ENCODE measurements around the gene FGF1.
"Not testable (repeated sequence)": the region's sequence is repeated elsewhere in the genome, so short reads cannot be mapped to it uniquely, and the experiment has no call there.

The FGF1 gene

DNA sequence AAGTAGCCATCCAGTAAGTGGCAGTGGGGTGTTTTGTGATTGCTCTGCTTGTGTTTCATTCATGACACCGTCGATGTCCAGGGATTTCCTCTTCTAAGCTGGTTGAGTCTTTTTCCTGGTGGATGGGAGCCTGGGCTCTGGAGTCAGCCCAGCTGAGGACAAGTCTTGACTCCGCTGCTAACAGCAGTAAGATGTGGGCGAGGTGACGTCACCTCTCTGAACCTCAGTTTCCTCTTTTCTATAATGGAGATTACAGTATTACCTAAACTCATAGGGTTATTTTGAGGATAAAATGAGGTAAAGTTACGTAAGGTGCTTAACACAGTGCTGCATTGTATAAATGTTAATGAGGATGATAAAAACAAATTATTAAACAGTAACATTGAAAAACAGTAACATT lies 21.3 kb downstream of the FGF1 start:
- DNase-seq, result no peak

DNA sequence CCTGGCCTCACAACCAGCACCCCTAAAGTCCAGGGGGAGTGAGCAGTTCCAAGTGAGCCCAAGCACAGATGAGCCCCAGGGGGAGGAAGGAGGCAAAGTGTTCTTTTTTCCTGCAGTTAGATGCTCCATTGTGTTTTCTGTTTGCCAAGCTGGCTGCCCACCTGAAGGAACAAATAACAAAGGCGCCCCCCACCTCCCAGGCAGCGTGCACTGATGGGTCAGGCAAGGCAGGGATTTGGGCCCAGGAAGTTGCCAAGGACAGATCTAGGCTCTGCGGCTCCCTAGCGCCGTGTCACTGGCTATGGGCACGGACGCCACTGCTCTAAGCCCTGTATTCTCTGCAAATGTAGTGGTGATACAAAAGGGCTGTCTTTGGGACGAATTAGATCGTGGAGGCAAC lies 21.8 kb downstream of the FGF1 start:
- DNase-seq, result no peak

DNA sequence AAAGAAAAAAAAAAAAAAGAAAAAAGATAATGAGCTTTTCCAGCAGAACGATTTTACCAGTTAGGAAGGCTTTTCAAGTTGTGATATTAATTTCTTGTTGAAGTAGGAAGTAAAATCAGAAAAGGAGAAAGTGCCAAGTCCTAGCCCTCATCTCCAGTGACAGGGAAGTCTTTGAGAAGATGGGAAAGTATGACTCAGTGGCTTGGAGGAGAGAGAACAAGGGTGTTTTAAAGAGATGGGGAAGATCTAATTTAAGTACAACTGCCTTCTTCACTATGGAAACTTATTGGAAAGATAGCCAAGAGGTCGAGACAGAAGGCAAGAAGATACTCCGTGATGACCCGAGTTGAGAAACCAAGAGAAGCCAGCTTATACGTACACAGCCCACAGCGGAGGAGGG lies 22.6 kb downstream of the FGF1 start:
- DNase-seq, result no peak

DNA sequence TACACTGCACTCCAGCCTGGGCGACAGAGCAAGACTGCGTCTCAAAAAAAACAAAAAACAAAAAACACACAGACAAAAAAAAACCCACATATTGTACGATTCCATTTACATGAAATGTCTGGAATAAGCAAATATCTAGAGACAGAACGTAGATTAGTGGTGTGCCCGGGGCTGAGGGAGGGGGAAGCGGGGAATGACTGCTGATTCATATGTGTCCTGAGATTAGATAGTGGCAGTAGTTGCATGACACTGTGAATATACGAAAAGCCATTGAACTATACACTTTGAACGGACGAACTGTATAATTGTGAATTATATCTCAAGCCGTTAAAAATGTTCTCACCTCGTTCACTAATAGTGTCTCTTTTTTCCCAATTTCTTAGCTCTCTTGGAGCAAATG lies 23.9 kb downstream of the FGF1 start:
- no peak for DNase-seq

DNA sequence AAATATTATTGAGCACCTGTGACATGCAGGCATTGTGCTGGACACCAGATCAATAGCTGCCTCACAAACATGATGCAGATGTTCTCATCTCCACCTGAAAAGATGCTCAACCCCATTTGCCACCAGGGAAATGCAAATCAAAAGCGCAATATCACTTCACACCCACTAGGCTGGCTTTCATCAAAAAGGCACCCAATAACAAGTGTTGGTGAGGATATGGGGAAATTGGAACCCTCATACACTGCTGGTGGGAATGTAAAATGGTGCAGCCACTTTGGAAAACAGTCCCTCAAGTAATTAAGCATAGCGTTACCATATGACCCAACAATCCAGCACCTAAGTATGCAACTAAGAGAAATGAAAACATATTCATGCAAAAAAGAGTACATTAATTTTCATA lies 24.7 kb downstream of the FGF1 start:
- no peak for DNase-seq

DNA sequence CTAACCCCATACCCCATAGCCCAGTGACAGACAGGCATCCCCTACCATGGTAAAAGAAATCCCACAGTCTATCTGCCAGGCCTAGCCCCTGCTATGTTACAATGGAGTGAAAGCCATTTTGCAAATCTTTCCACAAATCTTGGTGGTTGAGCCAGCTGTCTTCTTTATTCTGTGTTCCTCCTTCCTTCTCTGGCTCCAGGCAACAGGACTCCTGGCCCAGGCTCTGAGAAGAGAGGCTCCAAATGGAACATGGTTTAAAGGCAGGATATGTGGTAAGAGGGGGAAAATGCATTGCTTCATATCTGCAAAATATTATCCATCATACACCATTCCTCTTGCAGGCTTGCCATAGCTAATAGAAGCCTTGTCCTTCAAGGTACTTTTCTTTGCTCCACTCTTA lies 25.2 kb downstream of the FGF1 start:
- no peak for DNase-seq

DNA sequence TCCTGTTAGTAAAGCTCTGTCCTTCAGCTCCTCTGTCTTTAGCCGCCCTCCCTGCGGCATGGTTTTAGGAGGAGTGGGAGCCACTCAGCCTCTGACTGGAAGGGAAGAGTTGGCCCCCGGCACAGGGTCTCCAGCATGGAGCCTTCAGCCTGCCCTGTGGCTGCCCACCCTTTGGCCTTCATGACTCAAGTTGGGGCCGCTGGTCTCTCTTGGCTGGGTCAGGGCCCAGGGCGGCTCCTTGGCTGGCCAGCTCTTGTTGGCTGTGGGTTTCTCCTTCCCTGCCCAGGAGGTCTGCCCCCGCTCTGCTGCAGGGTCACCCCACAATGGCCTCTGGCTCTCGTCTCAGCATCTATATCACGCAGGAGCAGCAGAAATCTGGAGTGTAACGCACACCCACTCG lies 25.7 kb downstream of the FGF1 start:
- no peak for DNase-seq

DNA sequence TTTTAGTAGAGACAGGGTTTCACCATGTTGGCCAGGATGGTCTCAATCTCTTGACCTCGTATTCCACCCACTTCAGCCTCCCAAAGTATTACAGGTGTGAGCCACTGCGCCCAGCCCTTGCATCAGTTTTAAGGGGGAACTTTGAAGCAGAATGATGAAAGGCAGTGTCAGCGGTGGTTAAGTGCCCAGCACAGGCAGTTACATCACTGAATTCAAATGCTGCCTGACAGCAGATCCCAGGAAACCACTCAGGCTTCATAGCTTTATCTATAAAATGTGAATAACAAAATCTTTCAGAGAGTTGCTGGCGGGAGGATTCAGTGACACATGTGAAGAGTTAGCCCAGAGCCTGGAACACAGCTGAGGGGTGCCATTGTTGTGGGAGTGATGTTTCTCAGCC lies 26.5 kb downstream of the FGF1 start:
- no peak for DNase-seq

DNA sequence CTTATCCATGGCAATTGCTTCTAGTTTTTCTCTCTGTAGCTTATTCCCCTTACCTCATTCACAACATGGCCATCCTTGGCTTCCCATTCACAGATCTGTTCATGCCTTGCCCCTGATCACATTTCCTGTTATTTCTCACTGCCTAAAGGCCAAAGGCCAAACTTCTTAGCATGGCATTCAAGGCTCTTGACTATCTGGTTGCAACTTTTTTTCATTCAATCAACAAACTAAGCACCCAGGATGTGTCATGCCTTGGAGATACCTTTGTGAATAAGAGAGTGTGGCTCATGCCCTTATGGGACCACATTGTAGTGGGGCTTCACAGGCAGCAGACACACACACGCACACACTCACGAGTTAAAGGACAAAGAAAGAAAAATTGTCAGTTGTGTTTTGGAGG lies 27.6 kb downstream of the FGF1 start:
- DNase-seq, result no peak

DNA sequence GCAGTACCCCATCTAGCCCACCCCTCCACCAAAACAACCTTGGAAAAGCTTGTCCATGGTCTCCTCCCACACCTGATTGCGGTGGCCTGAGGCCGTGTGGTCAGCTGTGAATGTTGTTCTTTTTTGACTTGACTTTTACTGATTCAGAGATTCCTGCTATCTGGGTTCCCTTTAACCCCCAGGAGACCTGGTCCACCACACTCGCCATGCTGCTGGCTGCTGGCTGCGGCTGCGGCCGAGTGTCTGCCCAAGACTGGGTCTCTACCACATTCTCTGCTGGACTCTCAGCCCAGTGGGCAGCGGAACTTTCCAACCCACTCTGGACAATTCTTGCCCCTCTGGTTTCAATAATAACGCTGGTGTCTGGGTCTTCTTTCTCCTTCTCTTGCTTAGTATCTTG lies 28.4 kb downstream of the FGF1 start:
- DNase-seq, result no peak

DNA sequence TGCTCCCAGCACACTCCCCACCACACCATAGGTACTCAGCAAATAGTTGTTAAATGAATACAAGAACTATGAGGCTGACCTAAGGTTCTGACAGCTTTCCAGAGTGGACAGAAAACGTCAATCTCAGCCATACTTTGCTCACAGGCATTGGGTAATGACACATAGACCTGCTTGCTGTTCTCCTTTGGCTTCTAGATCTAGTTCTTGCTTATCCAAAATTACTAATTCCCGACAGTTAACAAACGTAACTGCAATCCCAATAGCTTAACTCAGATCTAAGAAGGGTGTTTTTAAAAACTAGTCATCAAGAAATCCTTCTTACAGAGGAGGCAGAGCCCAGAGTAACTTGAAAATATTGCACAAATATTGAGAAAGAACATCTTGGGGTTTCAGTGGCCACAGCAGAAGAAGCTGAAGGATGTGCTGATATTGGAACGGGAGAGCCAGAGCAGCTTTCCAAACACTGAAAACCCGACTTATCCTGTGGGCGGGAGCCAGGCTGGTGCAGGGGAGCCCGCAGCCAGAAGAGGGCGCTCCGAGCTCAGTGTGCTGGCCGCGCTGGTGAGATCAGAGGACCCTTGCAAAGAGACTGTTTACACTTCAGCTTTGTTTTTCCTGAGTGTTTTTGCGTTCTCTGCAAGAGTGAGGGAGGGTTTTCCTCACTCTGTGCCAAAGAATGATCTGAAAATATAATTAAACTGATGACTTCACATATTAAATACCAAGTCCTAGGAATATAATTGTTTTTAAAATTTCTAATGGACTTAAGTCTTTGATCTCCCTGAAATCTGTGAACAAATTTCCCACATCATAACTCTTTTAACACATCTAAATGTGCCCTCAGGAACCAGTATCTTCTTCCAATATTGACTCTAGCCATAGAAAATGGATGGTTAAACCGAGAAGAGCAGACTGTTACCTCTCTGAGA lies 30.3 kb downstream of the FGF1 start:
- peak; percentile 36 for DNase-seq

DNA sequence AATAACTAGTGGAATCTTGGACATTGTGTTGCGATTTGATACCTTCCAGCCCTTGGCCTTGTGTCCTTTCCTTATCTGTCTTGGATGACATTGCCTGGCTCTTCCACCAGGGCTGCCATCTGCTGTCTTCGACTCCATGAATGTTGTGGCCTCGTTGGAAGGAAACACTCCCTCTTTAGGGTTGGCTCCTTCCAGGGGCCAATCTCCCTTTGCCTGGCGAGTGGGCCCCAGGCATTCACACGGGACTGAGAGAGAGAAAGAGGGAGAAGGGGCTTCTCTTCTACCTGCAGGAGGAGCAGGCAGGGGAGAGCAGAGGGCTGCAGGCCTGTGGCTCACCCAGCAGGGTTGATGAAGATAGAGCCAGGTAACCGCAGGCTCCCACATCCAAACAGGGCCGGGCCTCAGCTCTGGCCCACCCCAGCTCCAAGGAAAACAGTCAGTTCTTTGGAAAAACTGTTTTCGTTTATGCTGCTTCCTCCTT lies 31.3 kb downstream of the FGF1 start:
- no peak for DNase-seq

DNA sequence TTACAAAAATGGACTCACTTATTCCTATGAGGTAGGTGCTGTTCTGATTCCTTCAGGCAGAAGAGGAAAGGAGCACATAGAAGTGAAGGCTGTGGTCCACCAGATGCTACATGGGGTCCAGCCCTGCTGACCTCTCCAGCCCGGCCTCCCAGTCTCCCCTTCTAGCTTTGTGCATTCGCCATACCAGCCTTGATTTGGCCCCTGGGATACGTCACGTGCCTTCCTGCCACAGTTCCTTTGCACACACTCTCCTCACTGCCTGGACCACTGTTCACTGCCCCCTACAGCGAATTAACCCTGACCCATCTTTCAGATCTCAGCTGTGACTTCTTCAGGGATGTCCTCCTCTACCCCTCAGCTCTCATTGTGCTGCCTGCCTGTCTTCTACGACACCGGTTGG lies 32.6 kb downstream of the FGF1 start:
- no peak for DNase-seq

DNA sequence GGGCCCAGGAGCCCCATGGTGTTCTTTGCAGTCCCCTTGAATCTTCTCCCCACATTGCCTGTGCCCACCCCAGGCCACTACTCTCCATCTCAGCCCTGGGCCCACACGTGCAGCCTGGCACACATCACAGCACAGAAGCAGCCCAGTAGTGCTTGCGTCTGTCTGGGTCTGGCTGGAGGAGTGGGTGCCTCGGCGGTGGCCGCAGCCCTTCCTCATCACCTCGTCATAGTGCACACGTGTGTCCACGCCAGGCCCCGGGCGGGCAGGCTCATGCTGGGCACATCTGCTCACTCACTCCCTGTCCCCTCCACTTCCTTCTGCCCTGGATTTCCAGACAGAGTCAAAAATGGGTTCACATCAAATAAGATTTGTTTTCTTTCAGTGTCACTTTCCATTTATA lies 33.3 kb downstream of the FGF1 start:
- DNase-seq, result no peak

DNA sequence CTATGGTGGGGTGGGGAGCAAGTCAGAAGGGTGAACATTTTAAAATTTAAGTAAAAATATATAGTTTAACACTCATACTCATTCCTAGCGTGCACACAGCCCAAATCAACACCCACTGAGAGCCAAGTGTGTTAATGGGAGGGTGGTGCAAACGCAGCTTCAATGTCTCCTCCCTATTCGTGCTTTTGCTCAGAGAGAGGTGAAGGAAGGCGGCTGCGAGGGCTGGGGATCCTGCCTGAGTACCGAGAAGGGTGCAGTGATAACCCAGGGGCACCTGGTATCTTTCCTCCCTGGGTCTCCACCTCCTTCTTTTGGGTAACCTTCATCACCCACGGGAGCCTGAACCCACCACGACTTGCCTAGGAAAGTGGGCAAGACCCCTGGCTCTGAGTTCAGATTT lies 35.0 kb downstream of the FGF1 start:
- DNase-seq, result no peak

DNA sequence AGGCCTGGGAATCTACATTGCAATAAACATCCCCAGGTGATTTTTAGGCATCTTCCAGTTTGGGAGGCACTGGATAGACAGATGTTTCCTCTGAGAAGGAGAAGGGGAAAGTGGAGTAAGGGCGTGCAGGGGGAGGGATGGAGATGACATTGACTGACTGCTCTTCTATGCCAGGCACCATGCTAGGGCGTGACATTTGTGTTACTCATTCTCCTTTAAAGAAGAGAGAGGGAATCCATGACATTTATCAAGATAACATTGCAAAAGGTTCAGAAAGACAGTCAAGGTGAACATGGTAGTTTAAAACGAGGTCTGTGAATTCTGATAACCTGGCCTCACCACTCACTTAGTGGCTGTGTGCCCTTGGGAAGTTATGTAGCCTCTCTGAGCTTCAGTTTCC lies 35.8 kb downstream of the FGF1 start:
- no peak for DNase-seq

DNA sequence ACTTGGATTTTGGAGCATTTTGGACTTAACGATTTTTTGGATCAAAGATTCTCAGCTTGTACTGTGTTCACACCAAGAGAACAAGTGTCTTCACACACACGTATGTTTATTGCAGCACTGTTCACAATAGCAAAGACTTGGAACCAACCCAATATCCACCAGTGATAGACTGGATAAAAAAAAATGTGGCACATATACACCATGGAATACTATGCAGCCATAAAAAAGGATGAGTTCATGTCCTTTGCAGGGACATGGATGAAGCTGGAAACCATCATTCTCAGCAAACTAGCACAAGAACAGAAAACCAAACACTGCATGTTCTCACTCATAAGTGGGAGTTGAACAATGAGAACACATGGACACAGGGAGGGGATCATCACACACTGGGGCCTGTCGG lies 37.8 kb downstream of the FGF1 start:
- DNase-seq, result not testable (repeated sequence)

DNA sequence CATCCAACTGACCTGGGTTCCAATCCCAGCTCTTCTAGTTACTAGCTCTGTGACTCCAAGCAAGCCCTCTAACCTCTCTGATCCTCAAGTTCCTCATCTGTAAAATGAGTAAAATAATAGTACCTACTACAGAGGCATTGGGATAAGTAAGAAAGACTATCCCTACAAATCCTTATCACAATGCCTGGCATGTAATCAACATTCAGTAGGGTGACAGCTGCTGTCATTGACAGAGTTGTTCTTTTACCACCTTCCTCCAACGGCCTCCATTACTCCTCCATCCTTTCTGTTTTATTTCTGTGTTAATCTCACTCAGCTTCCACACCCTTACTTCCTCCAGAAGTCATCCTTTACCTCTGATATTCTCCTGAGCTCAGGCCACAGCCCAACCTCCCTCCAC lies 40.4 kb downstream of the FGF1 start:
- DNase-seq, result no peak

DNA sequence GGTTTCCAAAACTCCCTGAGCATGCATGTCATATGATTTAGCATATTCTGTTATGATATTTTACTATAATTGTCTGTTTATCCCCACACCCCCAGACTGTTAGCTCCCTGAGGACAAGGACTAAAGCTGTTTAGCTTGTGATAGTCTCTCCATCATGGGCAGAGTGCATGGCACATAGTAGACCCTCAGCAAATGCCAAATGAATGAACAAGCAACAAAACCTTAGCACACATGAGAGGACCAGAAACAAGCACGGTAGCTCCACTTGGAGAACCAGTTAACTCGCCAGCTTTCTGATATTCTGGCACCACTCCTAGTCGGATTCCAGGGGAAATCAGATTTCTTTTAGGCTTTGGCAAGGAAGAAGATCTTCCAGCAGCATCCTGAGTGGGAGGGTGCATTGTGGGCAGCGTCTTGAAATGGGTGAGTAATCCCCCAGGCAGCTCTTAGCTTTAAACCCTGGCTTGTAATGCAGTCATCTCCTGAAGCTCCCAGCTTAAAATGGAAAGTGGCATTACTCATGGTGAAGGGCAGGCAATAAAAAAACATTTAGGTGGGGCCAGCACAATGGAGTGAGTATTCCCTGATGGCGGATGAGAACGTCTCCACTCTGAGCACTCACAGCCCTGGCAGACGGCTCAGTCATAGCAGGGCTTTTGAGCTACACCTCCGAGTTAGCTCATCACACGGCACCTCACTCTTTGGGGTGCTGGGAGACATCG lies 41.1 kb downstream of the FGF1 start:
- DNase-seq, result no peak

DNA sequence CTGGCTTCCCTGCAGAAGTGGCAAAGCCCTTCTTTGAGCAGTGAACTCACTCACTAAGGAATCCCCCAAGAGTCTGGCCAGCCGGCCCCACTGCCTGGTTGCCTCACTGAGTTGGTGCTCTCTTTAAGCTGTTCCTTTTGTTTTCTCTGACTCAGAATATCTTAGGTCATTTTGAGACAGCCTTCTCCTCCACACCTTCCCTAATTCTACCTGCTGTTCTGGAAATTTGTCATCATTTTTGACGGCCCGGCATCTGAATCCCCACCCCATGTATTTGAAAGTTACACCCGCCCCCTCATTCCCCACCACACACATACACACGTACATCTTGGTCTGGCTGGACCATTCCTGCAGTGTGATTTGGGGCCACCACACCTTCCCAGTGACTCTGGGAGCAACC lies 41.8 kb downstream of the FGF1 start:
- no peak for DNase-seq

DNA sequence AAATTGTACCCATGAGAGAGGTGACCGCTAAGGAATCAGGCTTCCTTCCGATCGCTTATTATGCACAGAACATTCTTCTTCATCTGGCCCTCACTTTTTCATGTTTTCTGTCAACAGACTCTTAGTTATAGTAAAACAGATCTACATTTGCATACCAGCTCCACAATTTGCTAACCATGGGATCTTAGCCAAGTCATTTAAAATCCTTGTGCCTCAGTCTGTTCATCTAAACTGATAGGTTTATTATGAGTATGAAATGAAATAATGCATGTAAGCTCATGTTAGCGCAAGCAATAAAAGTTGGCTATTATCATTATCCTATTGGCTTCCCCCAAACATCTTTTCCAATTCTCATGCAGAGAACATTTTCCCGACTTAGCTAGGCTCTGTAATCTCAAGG lies 42.3 kb downstream of the FGF1 start:
- DNase-seq, result no peak

DNA sequence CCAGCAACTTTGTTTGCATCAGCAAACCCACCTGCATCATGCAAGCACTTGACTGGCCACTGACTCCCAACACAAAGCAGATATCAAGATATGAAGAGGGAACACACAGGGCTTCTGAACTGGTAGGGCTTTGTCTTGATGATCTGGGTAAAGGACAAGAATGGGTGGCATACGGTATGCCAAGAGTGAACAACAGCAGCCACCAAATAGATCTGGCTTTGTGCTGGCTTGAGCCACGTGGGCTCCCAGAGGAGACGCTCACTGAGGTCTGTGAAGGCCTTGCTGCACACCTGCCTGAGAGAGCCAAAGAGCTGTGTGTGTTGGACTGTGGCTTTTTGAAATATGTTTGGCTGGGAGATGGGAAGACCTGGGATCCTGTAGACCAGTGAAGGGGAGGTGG lies 43.5 kb downstream of the FGF1 start:
- DNase-seq, result no peak

DNA sequence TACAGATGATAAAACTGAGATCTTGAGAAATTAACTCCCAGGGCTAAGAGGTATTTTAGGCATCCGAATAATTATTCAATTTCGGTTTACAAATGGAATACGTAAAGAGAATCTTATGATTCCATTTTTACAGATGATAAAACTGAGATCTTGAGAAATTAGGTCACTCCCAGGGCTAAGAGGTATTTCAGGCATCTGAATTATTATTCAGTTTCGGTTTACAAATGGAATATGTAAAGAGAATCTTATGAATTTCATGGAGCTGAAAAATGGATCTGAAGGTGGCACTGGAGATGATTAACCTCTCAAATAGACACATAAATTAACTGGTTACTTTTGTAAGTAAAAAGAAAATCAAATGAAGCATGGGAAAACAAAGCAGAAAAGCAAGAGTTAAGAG lies 44.2 kb downstream of the FGF1 start:
- DNase-seq, result no peak

DNA sequence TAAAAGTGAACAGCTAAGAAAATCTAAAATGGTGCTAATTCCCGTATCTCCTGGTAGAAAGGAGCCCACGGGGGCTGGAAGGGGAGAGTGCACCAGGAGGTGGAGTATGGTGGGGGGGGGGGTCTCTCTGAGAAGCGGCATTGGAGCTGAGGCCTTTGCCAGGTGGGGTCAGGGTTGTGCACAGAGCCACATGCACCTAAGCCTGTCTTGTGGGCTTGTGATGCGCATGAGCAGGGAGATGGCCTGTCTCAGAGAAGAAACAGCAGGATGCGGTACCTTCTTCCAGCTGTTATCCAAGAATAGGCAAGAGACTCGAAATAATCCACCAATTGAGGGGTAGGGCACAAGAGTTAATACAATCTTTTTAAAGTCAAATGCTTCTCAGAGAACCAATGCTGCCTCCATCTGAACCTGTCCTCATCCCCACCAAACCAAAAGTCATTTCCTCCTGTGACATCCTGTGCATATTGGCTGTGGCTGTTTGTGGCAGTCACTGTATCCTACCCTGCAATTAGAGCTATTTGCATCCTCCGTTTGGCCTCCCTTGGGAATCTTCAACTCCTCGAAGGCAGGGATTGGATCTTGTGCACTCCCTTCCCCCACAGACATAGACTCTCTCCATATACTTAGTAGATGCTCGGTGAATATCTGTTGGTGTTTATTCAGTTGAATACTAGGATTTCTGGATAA lies 45.4 kb downstream of the FGF1 start:
- no peak for DNase-seq
